DOHH2 (cell line): ENCODE measurements around the gene PTPRT.

Source experiments
- H3F3A ChIP-seq: fragments of 200-600 bp; sonication (generic), shearing (Covaris generic); 2 replicates; pipeline ENCODE4 v1.6.0; 2016; ENCODE audit warnings: antibody characterized with exemption, mild to moderate bottlenecking; ENCODE audit not compliant: control insufficient read depth, insufficient read depth
- H3K27ac ChIP-seq: fragments of 200-600 bp; sonication (generic); 2 replicates; pipeline ENCODE4 v1.5.1; 2014; ENCODE audit warnings: low read depth, mild to moderate bottlenecking, low read length, moderate library complexity
- H3K27me3 ChIP-seq: fragments of 200-600 bp; sonication (generic); 2 replicates; pipeline ENCODE4 v1.6.1; 2014; ENCODE audit warnings: mild to moderate bottlenecking, low read length, mixed read lengths; ENCODE audit not compliant: control insufficient read depth
- H3K36me3 ChIP-seq: fragments of 200-600 bp; sonication (generic); 2 replicates; pipeline ENCODE4 v1.6.1; 2014; ENCODE audit warnings: mild to moderate bottlenecking, low read length, moderate library complexity, mixed read lengths; ENCODE audit not compliant: control insufficient read depth
- H3K4me1 ChIP-seq: fragments of 200-600 bp; sonication (generic); 2 replicates; pipeline ENCODE4 v1.6.1; 2014; ENCODE audit warnings: mild to moderate bottlenecking, low read length, mixed read lengths; ENCODE audit not compliant: control insufficient read depth
- H3K4me2 ChIP-seq: fragments of 200-600 bp; sonication (generic); 2 replicates; pipeline ENCODE4 v1.6.0; 2014; ENCODE audit warnings: mild to moderate bottlenecking, low read length, moderate library complexity
- H3K4me3 ChIP-seq: fragments of 200-600 bp; sonication (generic); 2 replicates; pipeline ENCODE4 v1.5.1; 2014; ENCODE audit warnings: mild to moderate bottlenecking, low read length, mixed read lengths
- H3K79me2 ChIP-seq: fragments of 200-600 bp; sonication (generic); 2 replicates; pipeline ENCODE4 v1.6.1; 2014; ENCODE audit warnings: mild to moderate bottlenecking, low read length, mixed read lengths; ENCODE audit not compliant: control insufficient read depth
- H3K9me2 ChIP-seq: fragments of 200-600 bp; sonication (generic); replicated peaks from 2 replicates; pipeline ENCODE4 v1.6.1; 2014; ENCODE audit warnings: mild to moderate bottlenecking, low read length, mixed read lengths; ENCODE audit not compliant: control insufficient read depth
- H3K9me3 ChIP-seq: fragments of 200-600 bp; sonication (generic); 2 replicates; pipeline ENCODE4 v1.6.1; 2014; ENCODE audit warnings: antibody characterized with exemption, low read length, mixed read lengths; ENCODE audit not compliant: control insufficient read depth, insufficient read depth
- H4K20me1 ChIP-seq: fragments of 200-600 bp; sonication (generic); 2 replicates; pipeline ENCODE4 v1.6.0; 2014; ENCODE audit warnings: low read depth, mild to moderate bottlenecking, antibody characterized with exemption, low read length, moderate library complexity; ENCODE audit not compliant: control insufficient read depth, insufficient read depth
- CTCF ChIP-seq: fragments of 200-600 bp; sonication (generic); IDR thresholded peaks from one replicate; pipeline ENCODE4 v1.5.1; 2014; ENCODE audit warnings: antibody characterized with exemption, mild to moderate bottlenecking, low read depth, low read length; ENCODE audit not compliant: poor library complexity, severe bottlenecking
- EZH2phosphoT487 ChIP-seq: fragments of 200-600 bp; sonication (generic); IDR thresholded peaks from 2 replicates; pipeline ENCODE4 v1.6.1; 2017; ENCODE audit warnings: borderline replicate concordance, mild to moderate bottlenecking, antibody characterized with exemption, low read length, moderate library complexity, mixed read lengths

The PTPRT gene

GRCh38 chr20:42378826-42379225 is 810.9 kb downstream of the PTPRT start:
- no peaks in the 10 kb centered on the region for H3K36me3 ChIP-seq
- no peak for TF ChIP-seq EZH2phosphoT487
- no peak for TF ChIP-seq CTCF
- no peak overlapping the region for H3K4me3 ChIP-seq
- no peaks in the 10 kb centered on the region for H4K20me1 ChIP-seq
- no peaks in the 10 kb centered on the region for H3K9me3 ChIP-seq
- H3K4me1 ChIP-seq, result no peaks in the 10 kb centered on the region
- H3K4me2 ChIP-seq, result no peak overlapping the region
- no peaks in the 10 kb centered on the region for H3F3A ChIP-seq
- H3K27ac ChIP-seq, result no peak overlapping the region
- H3K79me2 ChIP-seq, result no peaks in the 10 kb centered on the region
- H3K27me3 ChIP-seq, result no peaks in the 10 kb centered on the region
- no peaks in the 10 kb centered on the region for H3K9me2 ChIP-seq

GRCh38 chr20:42376131-42376530 is 813.6 kb downstream of the PTPRT start:
- Histone ChIP-seq H3F3A (no peaks in the 10 kb centered on the region), H3K79me2 (no peaks in the 10 kb centered on the region), H3K4me2 (no peak overlapping the region), H3K27me3 (no peaks in the 10 kb centered on the region), H3K36me3 (no peaks in the 10 kb centered on the region), H4K20me1 (no peaks in the 10 kb centered on the region), H3K9me2 (no peaks in the 10 kb centered on the region), H3K27ac (no peak overlapping the region), H3K4me1 (no peaks in the 10 kb centered on the region), H3K4me3 (no peak overlapping the region), H3K9me3 (no peaks in the 10 kb centered on the region)
- no peak for TF ChIP-seq EZH2phosphoT487
- no peak for TF ChIP-seq CTCF

GRCh38 chr20:42373049-42373448 is 816.7 kb downstream of the PTPRT start:
- no peak overlapping the region for H3K4me3 ChIP-seq
- no peak overlapping the region for H3K4me2 ChIP-seq
- H3K9me3 ChIP-seq, result no peaks in the 10 kb centered on the region
- no peaks in the 10 kb centered on the region for H3K27me3 ChIP-seq
- H3K27ac ChIP-seq, result no peak overlapping the region
- H4K20me1 ChIP-seq, result no peaks in the 10 kb centered on the region
- H3F3A ChIP-seq, result no peaks in the 10 kb centered on the region
- no peaks in the 10 kb centered on the region for H3K79me2 ChIP-seq
- H3K36me3 ChIP-seq, result no peaks in the 10 kb centered on the region
- no peak for TF ChIP-seq CTCF
- TF ChIP-seq EZH2phosphoT487, result no peak
- H3K9me2 ChIP-seq, result no peaks in the 10 kb centered on the region
- H3K4me1 ChIP-seq, result no peaks in the 10 kb centered on the region

GRCh38 chr20:42370075-42370474 is 819.6 kb downstream of the PTPRT start:
- no peaks in the 10 kb centered on the region for H4K20me1 ChIP-seq
- peaks cover 7% of the 10 kb centered on the region; the same call in 1 of the 2 replicates for H3K27me3 ChIP-seq
- H3K79me2 ChIP-seq, result no peaks in the 10 kb centered on the region
- H3K9me2 ChIP-seq, result no peaks in the 10 kb centered on the region
- no peaks in the 10 kb centered on the region for H3K4me1 ChIP-seq
- H3K36me3 ChIP-seq, result no peaks in the 10 kb centered on the region
- no peaks in the 10 kb centered on the region for H3F3A ChIP-seq
- H3K9me3 ChIP-seq, result no peaks in the 10 kb centered on the region
- H3K4me3 ChIP-seq, result no peak overlapping the region
- H3K4me2 ChIP-seq, result no peak overlapping the region
- H3K27ac ChIP-seq, result no peak overlapping the region
- no peak for TF ChIP-seq CTCF
- no peak for TF ChIP-seq EZH2phosphoT487
